PC-9 (cell line): ENCODE results near the gene ANKUB1. TPM values are rescaled to one million over a fixed set of nuclear protein-coding genes. Genes with fewer than 3 reads are reported as not detected.

Experiments used
- BruUV-seq: library from RNA; stranded (reverse); fragments of 400-500 nt; replicated peaks from 2 replicates; lab custom pipeline; 2021; lab: Mats Ljungman, UMichigan
- CTCF ChIA-PET: fragments of 300-600 bp; sonication (Branson Sonifier 250); formaldehyde crosslinking; loops from one replicate; lab custom pipeline; 2022; ENCODE audit warnings: antibody characterized with exemption; lab: Charles Lee
- POLR2A ChIA-PET: fragments of 300-600 bp; sonication (Branson Sonifier 250); formaldehyde crosslinking; loops from one replicate; lab custom pipeline; 2022; ENCODE audit warnings: antibody characterized with exemption; ENCODE audit not compliant: unreplicated experiment; lab: Charles Lee
- DNase-seq, 2 experiments: peaks; one replicate each; pipeline versions ENCODE4 v3.0.0 to v3.0.0-alpha.2; 2015 to 2022; ENCODE audit warnings: mixed read lengths in 1 of 2
- H2AFZ ChIP-seq: fragments of 200-600 bp; sonication (generic); 2 replicates; pipeline ENCODE4 v1.8.1; 2017; ENCODE audit warnings: antibody characterized with exemption
- H3F3A ChIP-seq: fragments of 200-600 bp; sonication (generic); 2 replicates; pipeline ENCODE4 v1.8.1; 2017; ENCODE audit warnings: antibody characterized with exemption, mild to moderate bottlenecking, low read depth; ENCODE audit not compliant: insufficient read depth
- H3K27ac ChIP-seq: fragments of 200-600 bp; sonication (generic); 2 replicates; pipeline ENCODE4 v1.6.1; 2016; ENCODE audit warnings: mixed run types
- H3K27me3 ChIP-seq: fragments of 200-600 bp; sonication (generic); 2 replicates; pipeline ENCODE4 v1.6.1; 2016; ENCODE audit warnings: low read depth, mixed run types; ENCODE audit not compliant: insufficient read depth
- H3K36me3 ChIP-seq: fragments of 200-600 bp; sonication (generic); 2 replicates; pipeline ENCODE4 v1.6.1; 2016; ENCODE audit warnings: low read depth, mixed run types
- H3K4me1 ChIP-seq: fragments of 200-600 bp; sonication (generic); replicated peaks from 2 replicates; pipeline ENCODE4 v1.6.1; 2016; ENCODE audit warnings: mixed run types; ENCODE audit not compliant: insufficient read depth
- H3K4me2 ChIP-seq: fragments of 200-600 bp; sonication (generic); 2 replicates; pipeline ENCODE4 v1.6.1; 2017; ENCODE audit warnings: mixed run types
- H3K4me3 ChIP-seq: fragments of 200-600 bp; sonication (generic); 2 replicates; pipeline ENCODE4 v1.6.1; 2016; ENCODE audit warnings: mixed run types
- H3K79me2 ChIP-seq: fragments of 200-600 bp; sonication (generic); 2 replicates; pipeline ENCODE4 v1.6.1; 2017; ENCODE audit warnings: low read depth, mixed run types
- H3K9me2 ChIP-seq: fragments of 200-600 bp; sonication (generic); 2 replicates; pipeline ENCODE4 v1.8.1; 2017; ENCODE audit warnings: mild to moderate bottlenecking; ENCODE audit not compliant: insufficient read depth
- H3K9me3 ChIP-seq: fragments of 200-600 bp; sonication (generic); 2 replicates; pipeline ENCODE4 v1.8.1; 2016; ENCODE audit warnings: low read depth; ENCODE audit not compliant: insufficient read depth
- H4K20me1 ChIP-seq: fragments of 200-600 bp; sonication (generic); 2 replicates; pipeline ENCODE4 v1.8.1; 2017; ENCODE audit not compliant: insufficient read depth
- EZH2 ChIP-seq: fragments of 200-600 bp; sonication (generic); IDR thresholded peaks from 2 replicates; pipeline ENCODE4 v1.8.0; 2017; ENCODE audit warnings: antibody characterized with exemption, low read depth
- intact Hi-C: fragments of 100-400 bp; cut with micrococcal nuclease; formaldehyde crosslinking; loops from one replicate; pipeline ENCODE4 v1.10.0; 2022; ENCODE audit not compliant: unreplicated experiment
- total RNA-seq: library from RNA; stranded (reverse); gene quantifications from 2 replicates; pipeline ENCODE4 v1.2.3, GENCODE V29; 2021
- TF ChIP-seq, protein P1 (sequence below): fragments of 200-600 bp; sonication (generic); conservative IDR thresholded peaks from 2 replicates; pipeline ENCODE4 v1.6.1; 2017; ENCODE audit warnings: mixed run types, antibody characterized with exemption, mild to moderate bottlenecking, moderate library complexity

ANKUB1 gene
- total RNA-seq, 1 experiment from 2014 or later: not detected

DNA sequence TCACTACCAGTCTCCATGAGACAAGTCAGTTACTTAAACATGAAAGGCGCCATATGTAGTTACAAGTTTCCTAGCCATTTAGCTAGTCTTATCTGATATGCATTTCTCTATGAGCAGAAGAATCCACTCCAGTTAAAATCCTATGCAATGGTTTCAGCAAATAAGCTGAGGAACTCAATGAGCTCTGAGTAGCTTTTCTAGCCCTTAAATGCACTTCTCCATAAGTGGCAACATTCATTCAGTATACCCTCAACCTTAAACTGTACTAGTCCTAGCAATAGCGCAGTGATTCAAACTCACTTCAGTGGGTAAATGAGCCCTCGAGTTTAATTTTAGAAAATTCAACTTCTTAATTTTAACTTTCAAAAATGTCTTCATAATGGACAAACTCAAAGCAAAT, 47.7 kb downstream of the ANKUB1 start:
- Histone ChIP-seq H4K20me1 (no peaks in the 10 kb centered on the region), H3K4me2 (no peak overlapping the region), H3K4me1 (no peaks in the 10 kb centered on the region), H3K4me3 (no peak overlapping the region), H3K9me3 (no peaks in the 10 kb centered on the region), H2AFZ (no peak overlapping the region), H3K27me3 (no peaks in the 10 kb centered on the region), H3K9me2 (no peaks in the 10 kb centered on the region), H3F3A (no peaks in the 10 kb centered on the region), H3K27ac (no peak overlapping the region), H3K79me2 (no peaks in the 10 kb centered on the region), H3K36me3 (peaks cover 23% of the 10 kb centered on the region)
- DNase-seq: no peak
- BruUV-seq: no TSS peak
- TF ChIP-seq, protein P1, sequence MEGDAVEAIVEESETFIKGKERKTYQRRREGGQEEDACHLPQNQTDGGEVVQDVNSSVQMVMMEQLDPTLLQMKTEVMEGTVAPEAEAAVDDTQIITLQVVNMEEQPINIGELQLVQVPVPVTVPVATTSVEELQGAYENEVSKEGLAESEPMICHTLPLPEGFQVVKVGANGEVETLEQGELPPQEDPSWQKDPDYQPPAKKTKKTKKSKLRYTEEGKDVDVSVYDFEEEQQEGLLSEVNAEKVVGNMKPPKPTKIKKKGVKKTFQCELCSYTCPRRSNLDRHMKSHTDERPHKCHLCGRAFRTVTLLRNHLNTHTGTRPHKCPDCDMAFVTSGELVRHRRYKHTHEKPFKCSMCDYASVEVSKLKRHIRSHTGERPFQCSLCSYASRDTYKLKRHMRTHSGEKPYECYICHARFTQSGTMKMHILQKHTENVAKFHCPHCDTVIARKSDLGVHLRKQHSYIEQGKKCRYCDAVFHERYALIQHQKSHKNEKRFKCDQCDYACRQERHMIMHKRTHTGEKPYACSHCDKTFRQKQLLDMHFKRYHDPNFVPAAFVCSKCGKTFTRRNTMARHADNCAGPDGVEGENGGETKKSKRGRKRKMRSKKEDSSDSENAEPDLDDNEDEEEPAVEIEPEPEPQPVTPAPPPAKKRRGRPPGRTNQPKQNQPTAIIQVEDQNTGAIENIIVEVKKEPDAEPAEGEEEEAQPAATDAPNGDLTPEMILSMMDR: no peak
- TF ChIP-seq EZH2: no peak
- CTCF ChIA-PET: no interaction called here
- intact Hi-C loops: no loop called here
- POLR2A ChIA-PET: no interaction called here

DNA sequence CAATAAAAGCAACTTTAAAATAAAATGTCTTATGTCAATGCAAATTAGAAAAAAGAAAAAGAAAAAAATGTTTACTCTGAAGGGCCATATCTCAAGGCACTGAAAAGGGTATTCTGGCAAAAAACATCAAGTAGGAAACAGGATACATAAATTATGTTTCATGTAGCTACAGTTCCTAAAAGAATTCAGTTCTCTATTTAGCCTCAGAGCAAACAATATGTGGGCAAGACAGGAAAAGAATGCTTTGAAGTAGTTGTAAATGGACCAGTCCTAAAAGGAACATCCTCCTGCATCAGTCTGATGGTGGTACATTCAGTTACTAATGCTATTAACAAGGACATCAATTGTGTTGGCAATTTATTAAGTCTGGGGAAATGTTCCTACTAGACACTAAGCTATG, 48.2 kb downstream of the ANKUB1 start:
- ChIA-PET POLR2A (no interaction called here), CTCF (no interaction called here)
- peaks cover 23% of the 10 kb centered on the region for H3K36me3 ChIP-seq
- BruUV-seq: no TSS peak
- DNase-seq: no peak
- H3K4me1 ChIP-seq: no peaks in the 10 kb centered on the region
- H3K27ac ChIP-seq: no peak overlapping the region
- no peak overlapping the region for H3K4me3 ChIP-seq
- H3K9me2 ChIP-seq: no peaks in the 10 kb centered on the region
- H3K79me2 ChIP-seq: no peaks in the 10 kb centered on the region
- H3K27me3 ChIP-seq: no peaks in the 10 kb centered on the region
- no peak overlapping the region for H3K4me2 ChIP-seq
- intact Hi-C loops: no loop called here
- TF ChIP-seq, protein P1: no peak
- no peak for TF ChIP-seq EZH2
- no peaks in the 10 kb centered on the region for H4K20me1 ChIP-seq
- H2AFZ ChIP-seq: no peak overlapping the region
- no peaks in the 10 kb centered on the region for H3F3A ChIP-seq
- no peaks in the 10 kb centered on the region for H3K9me3 ChIP-seq

DNA sequence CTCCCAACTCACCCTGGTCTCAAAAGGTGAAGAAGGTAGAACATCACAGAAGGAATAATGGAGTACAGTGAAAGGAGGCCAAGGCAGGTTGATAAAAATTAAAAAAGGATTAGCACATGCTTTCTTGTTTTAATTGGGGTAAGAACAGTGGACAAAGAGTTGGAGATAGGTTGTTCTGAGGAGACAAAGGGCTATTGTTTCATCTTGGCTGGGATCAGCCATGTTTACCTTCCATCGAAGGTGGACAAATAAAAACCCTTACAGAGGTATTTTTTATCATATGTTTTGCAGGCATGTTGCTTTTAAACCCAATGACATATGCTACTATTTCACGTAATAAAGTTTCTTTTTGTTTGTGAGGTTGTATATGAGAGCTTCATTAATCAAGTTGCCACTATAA, 53.0 kb downstream of the ANKUB1 start:
- Histone ChIP-seq H3F3A (peaks cover 17% of the 10 kb centered on the region; the same call in 1 of the 2 replicates), H3K27ac (no peak overlapping the region), H3K79me2 (no peaks in the 10 kb centered on the region), H3K9me3 (no peaks in the 10 kb centered on the region), H3K4me1 (peaks cover 27% of the 10 kb centered on the region), H3K27me3 (no peaks in the 10 kb centered on the region), H3K9me2 (no peaks in the 10 kb centered on the region), H3K4me2 (no peak overlapping the region), H3K36me3 (peaks cover 13% of the 10 kb centered on the region), H2AFZ (no peak overlapping the region), H3K4me3 (no peak overlapping the region), H4K20me1 (no peaks in the 10 kb centered on the region)
- ChIA-PET CTCF (interaction anchor here (0.6 kb wide), 1 partner anchor 154 kb away, joined by 5 read pairs; no protein-coding TSS in a partner anchor), POLR2A (no interaction called here)
- DNase-seq: no peak
- intact Hi-C loops: no loop called here
- no TSS peak for BruUV-seq
- TF ChIP-seq EZH2: no peak
- TF ChIP-seq, protein P1: no peak
